ENCODE results near the gene HSPA1L. TPM values are rescaled to one million over a fixed set of nuclear protein-coding genes. Genes with fewer than 3 reads are reported as not detected.
A peak's percentile ranks its signal among the peaks of the same experiment; 100 is the strongest.

Gene HSPA1L
- total and polyA plus RNA-seq, 10 of the 15 experiments (the other 5 are each of a cell fraction or from before 2014, with no cell fraction given), result 0.69 to 2.5 (median 1.5) TPM

- peak; percentile 84 for TF ChIP-seq MLLT1 (IDR thresholded peaks at IDR 0.05)
- TF ChIP-seq E2F8 (IDR thresholded peaks at IDR 0.05; ENCODE audit: low read depth, partially characterized antibody), result peak; percentile 79
- 0 out of 2 replicates have a peak, but pooled peaks have one; percentile 75 for TF ChIP-seq POLR2AphosphoS2 (IDR thresholded peaks at IDR 0.05; ENCODE audit: low read depth, low read length)
- TF ChIP-seq POU2F2 (IDR thresholded peaks at IDR 0.05; ENCODE audit: borderline replicate concordance, low read depth, low read length), result 0 out of 3 replicates have a peak, but pooled peaks have one; percentile 23
- TF ChIP-seq EGR1 (IDR thresholded peaks at IDR 0.05; ENCODE audit: borderline replicate concordance in 1 of 2, low read depth in 2 of 2, low read length in 2 of 2), result peak; percentile 66 to 98
Measured at GRCh38 chr6:31821301-31822035, 6.4 kb upstream of the HSPA1L start (continued).

Measured in GM12878 (cell line).